Activated CD4-positive, alpha-beta T cell treated with anti-CD3 and anti-CD28 coated beads, Interleukin-2, amount 50 U/mL, for 1 hour (primary cell): Measurements from ENCODE around the gene MVD.
"Not testable (repeated sequence)": the region's sequence is repeated elsewhere in the genome, so short reads cannot be mapped to it uniquely, and the experiment has no call there.

ENCODE experiments used
- DNase-seq: peaks from one replicate; pipeline ENCODE4 v3.0.0-alpha.2; 2020

MVD gene

DNA sequence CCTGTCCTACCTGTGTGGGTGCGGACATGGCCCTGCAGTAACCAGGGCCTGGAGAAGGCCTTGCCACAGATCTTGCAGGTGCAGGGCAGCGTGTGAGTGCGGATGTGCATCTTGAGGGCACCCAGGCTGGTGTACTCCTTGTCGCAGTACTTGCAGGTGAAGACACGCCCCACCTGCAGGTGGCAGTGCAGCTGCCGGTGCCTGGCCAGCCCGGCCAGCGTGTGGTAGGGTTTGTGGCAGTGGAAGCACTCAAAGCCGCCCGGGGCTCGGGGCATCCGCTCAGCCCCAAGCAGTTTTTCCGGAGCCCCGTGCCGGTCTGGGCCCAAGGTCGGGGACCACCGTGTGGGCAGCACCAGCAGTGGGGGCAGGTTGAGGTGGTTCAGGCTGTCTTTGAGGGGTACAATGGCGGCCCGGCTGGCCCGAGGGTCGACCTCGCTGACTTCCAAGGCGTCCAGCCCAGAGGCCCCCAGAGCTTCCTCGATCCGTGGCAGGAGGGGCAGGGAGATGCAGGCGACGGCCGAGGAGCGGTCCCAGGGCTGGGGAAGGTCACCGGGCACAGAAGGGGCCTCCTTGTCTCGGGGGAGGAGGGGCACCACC is 18.3 kb upstream of the MVD start:
- peak; percentile 57 for DNase-seq

GRCh38 chr16:88680554-88681083 is 17.7 kb upstream of the MVD start:
- DNase-seq: no peak

DNA sequence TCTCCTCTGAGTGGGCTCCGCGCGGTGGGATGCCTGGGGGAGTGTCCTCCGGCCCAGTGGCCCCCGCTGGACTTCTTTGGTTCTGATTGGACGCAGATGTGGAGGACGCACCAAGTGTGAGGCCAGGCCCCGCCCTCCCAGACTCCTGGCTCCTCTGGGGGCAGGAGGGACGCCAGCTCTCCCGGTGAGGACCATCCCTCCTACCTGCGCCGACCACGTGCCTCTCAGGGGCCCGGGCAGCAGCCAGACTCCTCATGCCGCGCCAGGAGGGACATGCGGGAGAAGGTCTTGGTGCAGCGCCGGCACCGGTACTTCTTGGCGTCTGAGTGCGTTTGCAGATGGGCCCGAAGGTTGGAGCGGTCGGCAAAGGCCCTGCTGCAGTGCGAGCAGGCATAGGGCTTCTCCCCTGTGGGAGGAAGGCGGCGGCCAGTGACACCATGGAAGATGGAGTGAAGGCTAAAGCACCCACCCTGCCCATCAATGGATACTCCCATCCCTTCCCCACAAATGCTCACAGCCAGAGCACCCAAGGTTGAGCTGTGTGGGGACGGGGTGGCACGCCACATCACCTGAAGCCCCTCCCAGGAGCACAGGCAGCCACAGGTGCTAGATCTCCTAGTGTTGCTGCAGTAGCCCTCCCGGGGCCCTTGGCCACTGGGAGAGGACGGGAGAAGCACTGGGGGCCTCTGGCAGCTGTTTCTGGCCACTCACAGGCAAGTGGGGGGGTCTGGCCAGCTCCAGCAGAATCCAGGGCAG is 15.5 kb upstream of the MVD start:
- DNase-seq: no peak

DNA sequence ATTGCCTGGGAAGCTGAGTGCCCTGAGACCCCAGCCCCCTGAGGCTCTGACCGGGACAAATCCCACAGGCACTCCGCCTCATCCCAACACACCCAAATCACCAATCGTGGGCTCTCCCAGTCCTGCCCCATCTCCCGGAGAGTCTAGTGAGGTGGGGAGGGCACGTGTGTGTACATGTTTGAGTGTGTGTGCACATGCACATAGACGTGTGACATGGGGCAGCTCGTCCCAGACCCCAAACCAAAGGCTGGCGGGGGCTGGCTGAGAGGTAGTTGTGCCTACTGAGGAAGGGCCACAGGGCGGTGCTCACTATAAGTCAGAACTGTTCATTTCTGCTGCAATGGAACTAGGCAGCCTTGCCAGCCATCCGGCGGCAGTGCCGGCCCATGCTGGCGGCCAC is 14.8 kb upstream of the MVD start:
- DNase-seq: no peak

DNA sequence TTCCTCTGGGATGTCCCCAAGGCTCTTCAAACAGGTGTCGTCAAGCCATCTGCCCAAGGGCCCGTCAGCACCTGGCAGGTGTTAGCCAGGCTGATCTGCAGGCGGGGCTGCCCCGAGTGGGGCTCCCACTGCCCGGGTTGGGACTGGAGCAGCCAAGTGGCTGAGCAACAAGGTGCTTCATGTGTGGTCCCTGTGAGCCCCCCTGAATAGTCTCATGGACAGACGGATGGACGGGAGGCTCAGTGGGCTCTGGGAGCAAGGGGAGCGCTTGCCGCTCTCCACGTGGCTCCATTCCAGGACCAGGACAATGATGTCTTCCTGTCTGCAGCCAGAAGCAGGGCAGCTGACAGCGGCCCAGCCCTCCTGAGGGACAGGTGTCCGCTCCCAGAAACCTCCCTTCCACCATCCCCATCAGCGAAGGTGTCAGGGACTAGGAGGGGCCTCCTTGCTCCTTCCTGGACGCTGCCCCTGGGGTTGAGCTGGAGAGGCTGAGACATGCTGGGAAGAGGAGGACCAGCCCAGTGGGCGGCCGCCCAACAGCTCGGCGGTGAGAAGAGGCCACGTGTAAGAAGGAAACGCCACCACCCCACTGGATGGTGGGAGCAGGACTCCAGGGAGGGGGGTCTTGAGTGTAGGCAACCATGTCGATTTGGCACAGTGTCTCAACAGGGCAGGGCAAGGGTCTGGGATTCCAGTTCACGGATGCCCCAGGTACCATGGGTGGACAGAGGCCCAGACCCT is 13.8 kb upstream of the MVD start:
- DNase-seq: no peak

DNA sequence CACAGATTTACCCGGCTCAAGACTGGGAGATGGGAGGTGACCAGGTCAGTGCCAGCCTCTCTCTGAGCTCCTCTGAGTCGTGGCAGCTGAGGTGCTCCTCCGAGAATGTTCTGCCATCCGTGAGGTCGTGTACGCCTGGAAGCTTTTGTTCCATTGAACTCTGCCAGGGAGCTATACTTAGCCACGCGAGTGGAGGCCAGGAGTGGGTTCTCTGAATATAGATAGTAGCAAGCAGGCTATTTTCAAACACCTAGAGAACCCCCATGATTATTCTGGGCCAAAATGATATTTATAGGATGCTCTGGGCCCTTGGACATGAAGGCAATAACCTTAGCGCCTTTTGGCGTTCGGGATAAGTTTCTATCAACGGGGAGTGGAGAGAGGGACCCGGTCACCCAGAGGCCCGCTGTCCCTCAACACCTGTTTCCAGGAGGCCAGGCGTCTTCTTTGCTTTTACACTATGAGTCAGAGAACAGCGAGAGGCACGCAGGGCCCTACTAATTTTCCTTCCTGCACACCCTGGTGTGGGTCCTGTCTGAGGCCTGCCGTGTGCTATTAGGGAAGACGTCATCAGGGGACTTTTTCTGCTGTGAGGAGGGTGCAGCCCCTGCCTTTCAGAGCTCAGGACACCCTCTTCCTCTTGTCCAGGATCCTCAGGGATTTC is 11.0 kb upstream of the MVD start:
- no peak for DNase-seq

GRCh38 chr16:88672776-88673175 is 9.9 kb upstream of the MVD start:
- no peak for DNase-seq

DNA sequence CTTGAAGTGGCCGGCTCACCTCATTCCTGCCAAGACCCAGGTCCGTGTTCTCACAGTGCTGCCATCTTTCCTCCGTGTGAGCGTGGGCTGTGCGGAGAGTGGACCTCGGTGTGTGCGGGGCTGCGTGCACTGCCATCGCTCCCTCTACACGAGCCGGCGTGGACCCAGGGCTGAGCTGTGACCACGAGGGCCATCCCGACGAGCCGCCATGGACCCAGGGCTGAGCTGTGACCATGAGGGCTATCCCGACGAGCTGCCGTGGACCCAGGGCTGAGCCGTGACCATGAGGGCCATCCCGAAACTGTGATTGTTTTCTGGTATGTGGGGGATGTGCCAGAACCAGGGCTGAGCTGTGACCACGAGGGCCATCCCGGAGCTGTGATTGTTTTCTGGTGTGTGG is 8.9 kb upstream of the MVD start:
- no peak for DNase-seq

DNA sequence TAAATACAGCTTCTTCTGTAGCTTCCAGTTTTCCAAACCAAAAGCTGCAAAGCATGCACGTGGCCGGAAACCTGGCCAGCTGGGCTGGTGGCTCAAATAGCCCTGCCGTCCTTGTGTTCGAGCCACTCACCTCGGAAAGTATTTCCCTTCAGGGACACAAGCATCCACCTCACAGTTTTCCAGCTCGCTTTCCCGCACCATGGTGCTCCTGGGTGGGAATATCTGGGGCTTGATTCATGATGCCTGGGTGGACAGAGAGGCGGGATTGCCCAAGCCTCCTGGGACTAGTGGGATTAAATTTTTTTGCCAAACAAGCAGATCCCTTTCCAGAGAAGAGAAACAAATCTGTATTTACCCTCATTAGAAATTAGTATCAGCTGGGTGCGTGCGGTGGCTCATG is 7.1 kb upstream of the MVD start:
- DNase-seq: no peak

- DNase-seq: not testable (repeated sequence)
Observed at GRCh38 chr16:88669493-88669892, 6.6 kb upstream of the MVD start.

DNA sequence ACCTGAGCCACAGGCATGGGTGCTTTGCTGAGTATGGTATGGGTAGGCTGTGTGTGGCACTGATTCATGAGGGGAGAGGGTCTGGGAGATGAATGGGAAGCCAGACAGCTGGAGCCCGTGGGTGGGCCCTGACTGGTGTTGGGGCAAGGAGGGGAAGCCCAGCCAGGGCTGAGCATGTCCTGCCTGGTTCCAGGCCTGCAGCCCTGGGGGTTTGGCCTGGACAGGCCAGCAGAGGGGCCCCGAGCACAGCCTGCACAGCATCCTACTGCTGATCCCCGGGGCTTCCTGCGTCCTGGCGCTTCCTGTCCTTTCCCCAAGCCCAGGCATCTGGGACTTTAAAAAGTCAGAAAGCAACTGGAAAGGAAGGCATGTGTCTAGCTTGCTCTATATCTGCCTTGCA is 4.6 kb upstream of the MVD start:
- DNase-seq: no peak

GRCh38 chr16:88665570-88665969 is 2.7 kb upstream of the MVD start:
- DNase-seq: no peak

DNA sequence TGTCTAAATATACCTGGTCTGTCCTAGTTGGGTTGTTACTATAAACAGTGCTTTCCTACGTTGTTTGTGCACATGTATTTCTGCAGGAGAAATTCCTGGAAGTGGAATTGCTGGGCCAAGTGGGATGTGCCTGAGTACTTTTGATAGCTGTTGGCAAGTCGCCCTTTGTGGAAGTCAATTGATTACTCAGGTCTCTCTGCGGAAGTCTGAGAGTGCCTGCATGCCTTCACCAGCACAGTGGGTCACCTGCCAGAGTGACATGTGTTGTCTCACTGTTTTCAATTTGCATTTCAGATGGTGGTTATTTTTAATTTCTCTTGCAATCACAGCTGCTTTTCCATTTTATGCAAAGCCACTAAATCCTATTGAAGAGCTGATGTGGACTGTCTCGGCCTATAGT is 2.3 kb upstream of the MVD start:
- no peak for DNase-seq

GRCh38 chr16:88662222-88662842 is 559 bp downstream of the MVD start:
- DNase-seq: no peak

GRCh38 chr16:88661468-88661867 is 1.4 kb downstream of the MVD start:
- DNase-seq: no peak

DNA sequence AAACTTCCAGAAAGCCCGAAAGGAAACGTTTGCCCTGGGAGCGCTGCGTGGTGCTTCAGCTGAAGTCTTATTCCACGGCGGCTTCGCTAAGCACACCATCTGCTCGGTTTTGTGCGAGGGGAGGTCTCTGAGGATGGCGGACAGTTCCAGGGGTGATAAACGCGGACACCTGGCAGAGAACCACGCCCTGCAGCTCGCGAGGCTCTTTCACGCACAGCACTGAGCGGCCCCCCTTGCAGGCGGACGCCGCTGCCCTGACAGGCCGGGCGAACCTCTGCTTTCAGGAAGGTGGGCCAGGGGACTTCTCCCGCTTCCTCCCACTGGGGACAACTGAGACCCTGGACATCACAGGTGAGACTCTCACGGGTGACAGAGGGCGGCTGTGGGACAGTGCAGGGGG is 3.7 kb downstream of the MVD start:
- no peak for DNase-seq

DNA sequence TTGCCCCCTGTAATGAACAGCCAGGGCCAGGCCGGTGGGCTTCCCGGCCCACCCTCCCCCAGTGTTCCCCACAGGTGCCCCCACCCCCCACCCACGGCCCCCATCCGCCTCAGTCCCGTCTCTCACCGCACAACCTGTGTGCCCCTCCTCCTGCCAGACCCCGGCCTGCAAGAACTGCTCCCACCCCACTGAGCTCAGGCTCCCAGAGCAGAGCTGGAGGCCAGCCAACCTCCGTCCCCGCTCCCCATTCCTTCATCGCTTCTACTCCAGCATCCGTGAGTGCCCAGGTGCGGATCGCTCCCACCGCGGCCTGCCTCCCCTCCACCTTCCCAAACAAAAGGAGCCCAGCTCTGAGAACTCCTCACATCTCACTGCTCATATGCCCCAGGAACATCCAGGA is 4.2 kb downstream of the MVD start:
- no peak for DNase-seq

- DNase-seq: no peak
Observed at GRCh38 chr16:88657371-88657770, 5.5 kb downstream of the MVD start.

GRCh38 chr16:88656291-88656980 is 6.5 kb downstream of the MVD start:
- DNase-seq: no peak

DNA sequence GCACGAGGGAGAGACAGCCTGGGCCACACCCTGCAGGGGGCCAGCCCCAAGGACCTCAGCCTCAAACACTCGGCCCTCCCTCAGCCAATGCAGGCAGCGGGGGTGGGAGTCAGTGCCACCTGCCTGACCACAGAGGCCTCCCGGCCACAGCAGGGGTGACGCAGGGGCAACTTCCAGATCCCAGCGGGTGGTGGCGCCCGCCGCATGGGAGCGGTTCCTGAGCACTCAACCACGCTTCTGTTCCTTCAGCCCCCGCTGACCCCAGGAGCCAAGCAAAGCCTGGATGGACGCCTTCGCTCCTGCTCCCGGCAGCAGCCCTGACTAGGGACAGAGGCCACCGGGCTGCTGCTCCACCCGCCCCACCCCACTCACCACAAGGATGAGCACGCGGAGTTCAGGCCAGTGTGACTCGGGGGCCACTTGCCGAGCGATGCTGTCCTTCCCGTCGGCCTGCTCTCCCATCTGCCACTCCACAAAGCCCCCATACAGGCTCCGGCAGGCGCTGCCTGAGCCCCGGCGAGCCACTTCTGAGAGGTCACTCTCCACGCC is 7.1 kb downstream of the MVD start:
- DNase-seq: no peak

- DNase-seq: no peak
Observed at GRCh38 chr16:88655053-88655732, 7.7 kb downstream of the MVD start.
